Testis (tissue), 3 donors: ENCODE results near the gene SHC2. TPM values are rescaled to one million over a fixed set of nuclear protein-coding genes. Genes with fewer than 3 reads are reported as not detected.

Source experiments
- DNase-seq: peaks from one replicate; pipeline ENCODE4 v3.0.0-alpha.2; 2019
- H3K27ac ChIP-seq, 2 donors: fragments of 200-600 bp; sonication (generic); one replicate each; pipeline ENCODE4 v1.5.1; 2019
- H3K27me3 ChIP-seq: fragments of 200-600 bp; sonication (generic); one replicate; pipeline ENCODE4 v1.5.1; 2019
- H3K36me3 ChIP-seq: fragments of 200-600 bp; sonication (generic); one replicate; pipeline ENCODE4 v1.5.1; 2017; ENCODE audit warnings: low read depth; ENCODE audit errors: missing control alignments
- H3K4me1 ChIP-seq: fragments of 200-600 bp; sonication (generic); one replicate; pipeline ENCODE4 v1.5.1; 2019
- H3K4me3 ChIP-seq, 2 donors: fragments of 200-600 bp; sonication (generic); one replicate each; pipeline ENCODE4 v1.5.1; 2017 to 2019
- H3K9me3 ChIP-seq: fragments of 200-600 bp; sonication (generic); one replicate; pipeline ENCODE4 v1.5.1; 2017
- CTCF ChIP-seq, 3 experiments: fragments of 450-650 bp in 2 of 3; fragments of 200-600 bp in 1 of 3; sonication (generic) in 1 of 3; IDR thresholded peaks; one replicate each; pipeline ENCODE4 v1.5.1; 2016 to 2019; ENCODE audit warnings: antibody characterized with exemption in 3 of 3, mild to moderate bottlenecking in 2 of 3, moderate library complexity in 1 of 3
- POLR2A ChIP-seq: fragments of 450-650 bp; IDR thresholded peaks from one replicate; pipeline ENCODE4 v1.6.1; 2017; ENCODE audit warnings: antibody characterized with exemption, mild to moderate bottlenecking, moderate library complexity
- WGBS, 2 donors: methylation state at CpG; one replicate each; pipeline ENCODE4 v1.1.5; 2018; 5-methylcytosine and 5-hydroxymethylcytosine counted together
- intact Hi-C: fragments of 100-400 bp; cut with DNase I; formaldehyde crosslinking; loops from one replicate; pipeline ENCODE4 v1.15.1; 2023; ENCODE audit warnings: low total_unique reads
- polyA plus RNA-seq: library from polyadenylated mRNA; stranded (reverse); fragments of 350-450 nt; fragmentation: Illumina TruSeq; extraction: RNeasy Lipid Tissue Mini Kit (QIAGEN cat#74804); gene quantifications from one replicate; pipeline ENCODE4 v1.2.3, GENCODE V29; 2014; ENCODE audit warnings: low read depth, low replicate concordance; ENCODE audit not compliant: insufficient read depth
- total RNA-seq, 2 donors: library from RNA; depleted of rRNA; stranded (reverse); fragments of >200 nt; gene quantifications; one replicate each; pipeline ENCODE4 v1.2.3, GENCODE V29; 2016

Gene SHC2
- total and polyA plus RNA-seq, 3 donors from 2014 or later: 26.7 to 67.3 (median 57.8) TPM

GRCh38 chr19:447064-447426, 13.8 kb downstream of the SHC2 start:
- Histone ChIP-seq H3K27me3 (no peaks in the 10 kb centered on the region), H3K4me3 (no peak overlapping the region), H3K27ac (no peak overlapping the region), H3K9me3 (no peaks in the 10 kb centered on the region), H3K4me1 (peaks cover 4% of the 10 kb centered on the region), H3K36me3 (no peaks in the 10 kb centered on the region)
- TF ChIP-seq POLR2A: no peak
- TF ChIP-seq CTCF (IDR thresholded peaks at IDR 0.05): no peak
- no peak for DNase-seq
- intact Hi-C loops: no loop called here
- WGBS, 2 donors: 86 to 89% methylated on average over 24 of the region's 24 CpGs

- no peak for TF ChIP-seq CTCF (IDR thresholded peaks at IDR 0.05)
- 96 to 97% methylated on average over 24 to 26 of the region's 26 CpGs for WGBS, 2 donors
- Histone ChIP-seq H3K36me3 (no peaks in the 10 kb centered on the region), H3K27me3 (no peaks in the 10 kb centered on the region), H3K27ac (no peak overlapping the region), H3K9me3 (no peaks in the 10 kb centered on the region), H3K4me3 (no peak overlapping the region), H3K4me1 (peaks cover 4% of the 10 kb centered on the region)
- DNase-seq: no peak
- intact Hi-C loops: no loop called here
Measured at GRCh38 chr19:444677-445210, 16.1 kb downstream of the SHC2 start.

GRCh38 chr19:443005-443404, 17.8 kb downstream of the SHC2 start:
- 85 to 86% methylated on average over 2 of the region's 2 CpGs for WGBS, 2 donors
- TF ChIP-seq POLR2A (no peak), CTCF (IDR thresholded peaks at IDR 0.05) (no peak)
- Histone ChIP-seq H3K4me1 (peaks cover 2% of the 10 kb centered on the region), H3K27me3 (no peaks in the 10 kb centered on the region), H3K27ac (no peak overlapping the region), H3K9me3 (no peaks in the 10 kb centered on the region), H3K36me3 (no peaks in the 10 kb centered on the region), H3K4me3 (no peak overlapping the region)
- DNase-seq: no peak
- intact Hi-C loops: no loop called here

- WGBS, 2 donors: 90 to 96% methylated on average over 2 of the region's 2 CpGs
- no peak for DNase-seq
- no peak for TF ChIP-seq CTCF (IDR thresholded peaks at IDR 0.05)
- TF ChIP-seq POLR2A: no peak
- intact Hi-C loops: no loop called here
- H3K9me3 ChIP-seq: no peaks in the 10 kb centered on the region
- H3K36me3 ChIP-seq: no peaks in the 10 kb centered on the region
- H3K4me3 ChIP-seq: no peak overlapping the region
- H3K27ac ChIP-seq: no peak overlapping the region
- H3K4me1 ChIP-seq: no peaks in the 10 kb centered on the region
- H3K27me3 ChIP-seq: no peaks in the 10 kb centered on the region
Measured at GRCh38 chr19:442085-442484, 18.7 kb downstream of the SHC2 start.

GRCh38 chr19:441213-441836, 19.5 kb downstream of the SHC2 start:
- WGBS, 2 donors: 40 to 58% methylated on average over 23 of the region's 23 CpGs
- TF ChIP-seq POLR2A (no peak), CTCF (IDR thresholded peaks at IDR 0.05) (no peak)
- DNase-seq: no peak
- no peaks in the 10 kb centered on the region for H3K4me1 ChIP-seq
- H3K27me3 ChIP-seq: no peaks in the 10 kb centered on the region
- no peak overlapping the region for H3K27ac ChIP-seq
- intact Hi-C loops: no loop called here
- no peak overlapping the region for H3K4me3 ChIP-seq
- H3K9me3 ChIP-seq: no peaks in the 10 kb centered on the region
- H3K36me3 ChIP-seq: no peaks in the 10 kb centered on the region
